COR-L47 (cell line): ENCODE results near the gene SLC35G6.
"Not testable (repeated sequence)": the region's sequence is repeated elsewhere in the genome, so short reads cannot be mapped to it uniquely, and the experiment has no call there.

Experiments
- DNase-seq: peaks from one replicate; lab custom pipeline; 2025; lab: John Stamatoyannopoulos, UW

Gene SLC35G6

DNA sequence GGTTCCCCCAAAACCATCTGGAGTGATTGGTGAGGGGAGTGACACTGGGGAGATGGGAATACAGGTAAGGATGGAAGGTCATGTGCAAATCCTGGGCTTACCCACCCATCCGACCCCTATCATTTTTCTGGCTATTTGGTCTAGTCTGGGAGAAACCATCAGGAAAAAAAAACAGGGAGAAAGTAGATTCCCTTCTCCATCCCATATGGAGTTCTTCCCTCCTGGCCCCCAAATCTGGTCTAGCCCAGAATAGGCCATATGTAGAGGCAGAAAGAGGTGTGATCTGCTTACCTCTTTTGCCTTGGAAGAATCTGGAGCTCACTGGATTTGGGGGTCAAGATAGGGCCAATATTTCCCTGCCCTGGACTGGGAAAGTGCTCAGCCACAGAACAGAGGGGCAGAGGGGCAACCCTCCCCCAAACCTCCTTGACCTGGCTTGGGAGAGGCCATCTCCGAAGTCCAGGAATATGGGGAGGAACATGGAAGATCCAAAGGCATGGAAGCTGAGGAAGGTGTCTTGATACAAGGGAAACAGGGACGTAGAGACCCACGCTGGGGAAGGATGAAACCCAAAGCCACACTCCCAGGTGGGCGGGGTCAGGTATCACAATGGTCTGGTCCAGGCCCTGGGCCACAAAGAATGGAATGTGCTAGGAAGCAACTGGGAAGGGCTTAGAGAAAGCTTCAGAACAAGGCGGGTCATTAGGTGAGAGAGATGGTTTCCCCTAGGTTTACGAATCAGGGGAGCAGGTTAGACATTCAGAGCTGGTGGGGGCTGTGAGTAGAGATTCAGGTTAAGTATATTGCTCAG lies 20.2 kb upstream of the SLC35G6 start:
- DNase-seq = no peak

DNA sequence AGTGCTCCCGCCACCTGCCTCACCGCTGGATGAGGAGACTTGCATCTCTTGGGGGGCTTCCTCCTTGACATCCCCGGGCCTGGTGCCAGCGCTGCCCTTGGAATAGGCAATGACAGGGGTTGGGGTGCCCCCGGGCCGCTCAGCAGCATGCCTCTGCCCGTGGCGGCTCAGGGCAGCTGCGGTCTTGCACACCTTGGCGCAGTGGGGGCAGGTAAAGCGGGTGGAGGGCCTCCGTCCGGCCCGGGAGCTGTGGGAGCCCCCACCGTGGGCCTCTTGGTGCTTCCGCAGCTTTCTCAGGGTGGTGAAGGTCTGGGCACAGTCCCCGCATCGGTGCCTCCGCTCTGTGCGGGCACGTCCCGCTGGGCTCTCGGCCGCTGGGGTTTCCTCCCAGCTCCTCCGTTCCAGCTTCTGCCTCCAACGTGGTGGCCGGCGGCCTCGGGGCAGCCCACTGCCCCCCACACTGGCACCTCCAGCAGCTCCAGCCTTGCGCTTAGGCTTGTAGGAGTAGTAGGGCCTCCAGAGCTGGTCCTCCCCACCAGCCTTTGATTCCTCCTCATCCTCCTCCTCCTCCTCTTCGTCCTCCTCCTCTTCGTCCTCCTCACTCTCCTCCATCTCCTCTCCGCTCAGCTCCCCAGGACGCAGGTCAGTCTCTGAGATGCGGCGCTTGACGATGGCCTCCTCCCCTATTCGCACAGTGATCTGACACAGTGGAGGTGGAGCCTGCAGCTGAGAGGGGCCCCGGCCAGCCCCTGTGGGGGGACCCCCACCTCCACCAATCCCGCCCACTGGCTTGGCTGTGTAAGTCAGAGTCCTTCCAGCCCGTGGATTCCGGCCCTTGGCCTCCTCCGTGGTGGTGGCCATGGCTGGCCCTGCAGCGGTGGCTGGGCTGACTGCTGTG lies 18.5 kb upstream of the SLC35G6 start:
- no peak for DNase-seq

DNA sequence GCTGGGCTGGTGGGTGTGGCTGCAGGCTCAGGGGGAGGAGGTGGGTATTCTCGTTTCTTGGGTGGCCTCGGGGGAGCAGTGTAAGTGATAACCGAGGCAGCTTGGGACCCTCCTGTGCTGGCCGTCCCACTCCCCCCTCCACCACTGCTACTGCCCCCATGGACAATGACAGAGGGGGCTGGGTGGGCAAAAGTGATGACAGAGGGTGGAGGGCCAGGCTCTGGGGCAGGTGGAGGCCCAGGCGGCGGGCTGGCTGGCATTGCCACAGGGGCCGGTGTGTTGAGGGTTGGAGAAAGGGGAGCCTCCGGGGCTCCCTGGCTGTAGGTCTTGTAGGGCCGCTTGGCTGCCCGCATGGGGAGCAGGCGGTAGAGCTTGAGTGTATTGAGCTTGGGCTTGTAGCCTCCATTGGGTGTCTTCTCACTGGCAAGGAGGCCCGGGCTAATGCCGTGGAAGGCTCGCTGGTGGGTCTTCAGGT lies 17.8 kb upstream of the SLC35G6 start:
- no peak for DNase-seq

DNA sequence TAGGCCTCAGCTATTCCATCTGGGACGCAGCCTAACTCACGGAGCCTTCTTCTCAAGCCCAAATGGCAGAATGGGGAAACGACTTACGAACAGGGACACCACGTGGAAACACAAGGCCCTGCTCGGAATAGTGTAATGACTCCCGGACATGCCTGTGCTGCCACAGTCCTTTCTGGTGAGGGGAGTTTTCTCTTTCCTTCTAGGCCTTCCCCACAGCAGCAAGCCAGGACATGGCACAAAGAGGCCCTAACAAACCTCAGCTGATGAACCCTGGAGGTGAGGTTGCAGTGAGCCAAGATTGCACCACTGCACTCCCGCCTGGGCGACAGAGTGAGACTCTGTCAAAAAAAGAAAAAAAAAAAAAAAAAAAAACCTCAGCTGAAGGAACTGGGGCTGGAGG lies 17.2 kb upstream of the SLC35G6 start:
- no peak for DNase-seq

DNA sequence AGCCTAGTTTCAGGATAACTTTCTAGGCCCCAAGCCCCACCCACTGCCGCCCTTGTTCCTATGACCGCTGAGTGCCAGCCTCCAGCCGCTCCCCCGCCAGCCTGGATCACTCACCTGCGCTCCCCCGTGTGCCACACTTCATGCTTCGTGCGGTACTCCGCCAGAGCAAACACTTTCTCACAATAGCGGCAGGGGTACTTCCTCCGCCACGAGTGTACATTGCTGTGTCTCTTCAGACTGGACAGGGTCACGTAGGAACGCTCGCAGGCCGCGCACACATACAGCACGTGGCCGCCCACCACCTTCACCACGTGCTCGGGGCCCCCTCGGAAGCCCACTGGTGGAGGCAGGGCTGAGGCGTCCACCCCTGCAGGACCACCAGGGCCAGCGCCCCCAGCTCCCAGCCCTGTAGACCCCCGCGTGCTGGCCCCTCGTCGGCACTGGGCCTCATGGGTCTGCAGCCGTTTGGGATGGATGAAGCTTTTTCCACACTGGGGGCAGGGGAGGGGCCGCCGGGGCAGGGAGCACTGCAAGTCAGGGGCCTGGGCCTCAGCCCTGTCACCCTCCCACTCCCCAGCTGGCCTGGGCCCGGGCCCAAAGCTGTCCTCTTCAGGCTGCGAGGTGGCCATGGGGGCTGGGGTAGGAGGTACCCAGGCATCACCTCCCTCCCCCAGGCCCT lies 15.5 kb upstream of the SLC35G6 start:
- DNase-seq = no peak

DNA sequence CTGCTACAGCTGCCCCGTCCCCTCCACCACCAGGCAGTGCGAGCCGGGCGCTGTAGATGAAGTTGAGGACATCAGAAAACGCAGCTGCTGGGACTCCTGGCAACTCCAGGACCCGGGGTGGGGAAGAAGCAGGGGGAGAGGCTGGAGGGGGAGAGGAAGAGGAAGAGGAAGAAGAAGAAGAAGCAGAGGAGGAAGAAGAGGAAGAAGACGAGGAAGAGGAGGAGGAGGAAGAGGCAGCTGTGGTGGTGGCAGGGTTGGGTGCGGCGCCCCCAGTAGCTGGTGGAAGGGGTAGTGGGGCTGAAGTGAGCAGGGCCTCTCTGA lies 15.0 kb upstream of the SLC35G6 start:
- no peak for DNase-seq

DNA sequence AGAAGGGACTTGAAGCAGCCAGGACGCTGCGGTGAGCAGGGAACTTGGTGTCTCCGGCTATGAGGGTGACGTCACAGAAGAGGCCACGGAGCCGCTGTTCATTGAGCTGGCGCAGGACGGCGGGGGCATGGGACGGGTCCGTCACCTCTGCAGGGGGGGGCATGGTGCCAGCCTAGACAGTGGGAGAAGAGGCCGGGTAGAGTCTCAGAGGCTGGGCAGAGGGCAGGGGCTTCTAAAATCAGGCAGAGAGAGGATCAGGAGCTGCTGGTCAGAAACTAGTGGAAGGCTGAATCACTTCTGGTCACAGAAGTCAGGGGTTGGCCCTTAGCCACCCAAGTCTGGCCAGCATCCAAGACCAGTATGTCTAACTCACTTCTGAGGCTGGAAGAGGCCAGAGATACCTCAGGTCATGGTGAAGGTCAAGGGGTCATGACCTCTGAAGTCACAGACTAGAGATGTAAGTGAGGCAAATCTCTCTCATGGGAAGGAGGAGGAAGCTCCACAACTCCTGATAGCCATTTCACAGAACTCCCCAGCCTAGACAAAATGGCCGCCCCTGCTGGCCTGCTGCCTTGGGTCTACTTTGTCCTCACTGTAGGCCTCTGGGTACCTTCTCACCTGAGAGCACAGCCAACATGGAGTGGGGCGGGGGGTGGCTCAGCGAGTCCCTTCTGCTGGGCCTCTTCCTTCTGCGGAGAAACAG lies 14.5 kb upstream of the SLC35G6 start:
- no peak for DNase-seq

DNA sequence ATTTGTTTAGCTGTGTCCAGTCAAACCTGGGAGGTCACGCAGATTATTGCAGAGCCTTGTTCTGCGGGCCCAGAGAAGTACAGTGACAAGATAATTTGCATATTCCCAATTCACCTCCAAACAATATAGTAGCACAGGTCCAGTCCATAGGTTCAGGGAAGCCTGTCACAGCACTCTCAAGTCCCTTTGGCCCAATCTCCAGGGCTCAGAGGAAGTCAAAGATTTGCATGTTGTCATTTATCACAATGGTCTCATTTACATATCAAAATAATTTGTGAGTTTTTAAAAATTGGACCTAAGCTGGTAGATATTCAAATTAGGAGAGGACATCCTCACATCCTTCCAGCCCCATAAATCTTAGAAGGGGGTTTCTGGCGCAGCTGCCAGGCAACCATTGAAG lies 13.7 kb upstream of the SLC35G6 start:
- DNase-seq = no peak

DNA sequence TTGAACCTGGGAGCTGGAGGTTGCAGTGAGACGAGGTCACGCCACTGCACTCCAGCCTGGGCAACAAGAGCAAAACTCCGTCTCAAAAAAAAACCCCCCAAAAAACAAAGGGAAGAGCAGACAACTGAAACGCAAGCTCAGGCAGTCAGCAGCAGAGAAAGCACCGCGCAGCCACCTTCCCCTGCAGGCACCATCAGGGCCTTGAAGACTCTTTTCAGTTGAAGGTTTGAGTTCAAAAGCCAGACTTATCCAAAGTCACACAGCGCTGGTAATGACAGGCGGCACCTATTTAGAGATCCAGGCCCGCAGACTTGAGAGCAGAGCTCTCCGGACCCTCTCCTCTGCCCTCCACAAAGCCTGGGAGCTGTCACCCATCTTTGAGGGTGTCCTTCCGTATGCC lies 13.0 kb upstream of the SLC35G6 start:
- DNase-seq = no peak

DNA sequence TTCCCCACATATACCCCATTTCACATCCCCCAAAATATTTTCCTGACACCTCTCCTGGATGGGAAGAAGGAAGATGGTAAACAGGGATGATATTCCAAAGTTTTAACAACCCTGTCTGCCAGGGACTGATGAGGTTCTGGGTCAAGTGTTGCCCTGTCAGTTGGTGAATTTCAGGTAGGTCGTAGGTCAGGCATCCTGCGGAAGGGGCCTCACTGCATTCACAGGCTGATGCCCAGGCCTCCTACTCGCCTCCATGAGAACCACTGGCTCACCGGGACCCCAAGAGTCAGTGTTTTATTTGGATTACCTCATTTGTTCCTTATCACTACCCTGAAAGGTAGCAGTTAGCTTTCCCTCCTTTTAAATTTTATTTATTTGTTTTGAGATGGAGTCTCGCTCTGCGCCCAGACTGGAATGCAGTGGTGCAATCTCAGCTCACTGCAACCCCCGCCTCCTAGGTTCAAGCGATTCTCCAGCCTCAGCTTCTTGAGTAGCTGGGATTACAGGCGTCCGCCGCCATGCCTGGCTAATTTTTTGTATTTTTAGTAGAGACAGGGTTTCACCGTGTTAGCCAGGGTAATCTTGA lies 12.3 kb upstream of the SLC35G6 start:
- no peak for DNase-seq

DNA sequence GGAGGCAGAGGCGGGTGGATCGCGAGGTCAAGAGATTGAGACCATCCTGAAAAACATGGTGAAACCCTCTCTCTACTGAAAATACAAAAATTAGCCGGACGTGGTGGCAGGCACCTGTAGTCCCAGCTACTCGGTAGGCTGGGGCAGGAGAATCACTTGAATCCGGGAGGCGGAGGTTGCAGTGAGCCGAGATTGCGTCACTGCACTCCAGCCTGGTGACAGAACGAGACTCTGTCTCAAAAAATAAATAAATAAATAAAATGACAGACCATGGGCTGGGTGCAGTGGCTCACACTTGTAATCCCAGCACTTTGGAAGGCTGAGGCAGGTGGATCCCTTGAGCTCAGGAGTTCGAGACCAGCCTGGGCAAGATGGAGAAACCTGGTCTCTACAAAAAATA lies 11.4 kb upstream of the SLC35G6 start:
- DNase-seq = not testable (repeated sequence)

DNA sequence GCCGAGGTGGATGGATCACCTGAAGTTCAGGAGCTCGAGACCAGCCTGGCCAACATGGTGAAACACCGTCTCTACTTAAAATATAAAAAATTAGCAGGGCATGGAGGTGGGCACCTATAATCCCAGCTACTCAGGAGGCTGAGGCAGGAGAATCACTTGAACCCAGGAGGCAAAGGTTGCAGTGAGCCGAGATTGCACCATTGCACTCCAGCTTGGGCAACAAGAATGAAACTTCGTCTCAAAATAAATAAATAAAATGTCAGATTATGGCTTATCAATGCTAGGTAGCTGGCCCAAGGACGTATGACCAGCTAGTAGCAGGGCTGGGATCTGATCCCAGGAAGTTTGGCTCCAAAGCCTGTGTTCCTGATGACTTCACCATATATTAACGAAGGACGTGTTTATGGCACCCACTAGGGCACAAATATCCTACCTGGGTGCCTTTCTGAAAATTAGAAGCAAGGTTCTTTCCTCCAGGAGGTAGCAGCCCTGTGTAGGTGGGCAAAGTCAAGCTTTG lies 10.7 kb upstream of the SLC35G6 start:
- not testable (repeated sequence) for DNase-seq

DNA sequence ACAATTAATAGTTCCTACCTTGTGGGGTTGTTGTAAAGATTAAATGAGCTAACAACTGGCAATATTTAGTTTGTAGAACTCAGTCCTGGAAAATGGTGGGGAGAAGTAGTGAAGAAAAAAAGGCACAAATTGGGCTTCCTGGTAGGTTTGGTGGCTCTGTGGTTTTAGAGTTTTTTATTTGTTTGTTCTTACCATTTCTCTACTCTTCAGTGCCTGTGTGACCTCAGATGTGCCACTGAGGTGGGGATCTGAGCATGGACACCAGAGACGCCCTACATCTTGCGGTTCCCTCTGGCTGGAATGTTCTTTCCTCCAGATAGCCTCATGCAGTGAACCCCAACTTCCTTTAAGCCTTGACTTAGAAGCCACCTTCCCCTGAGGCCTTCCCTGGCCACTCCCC lies 9.5 kb upstream of the SLC35G6 start:
- DNase-seq = no peak

DNA sequence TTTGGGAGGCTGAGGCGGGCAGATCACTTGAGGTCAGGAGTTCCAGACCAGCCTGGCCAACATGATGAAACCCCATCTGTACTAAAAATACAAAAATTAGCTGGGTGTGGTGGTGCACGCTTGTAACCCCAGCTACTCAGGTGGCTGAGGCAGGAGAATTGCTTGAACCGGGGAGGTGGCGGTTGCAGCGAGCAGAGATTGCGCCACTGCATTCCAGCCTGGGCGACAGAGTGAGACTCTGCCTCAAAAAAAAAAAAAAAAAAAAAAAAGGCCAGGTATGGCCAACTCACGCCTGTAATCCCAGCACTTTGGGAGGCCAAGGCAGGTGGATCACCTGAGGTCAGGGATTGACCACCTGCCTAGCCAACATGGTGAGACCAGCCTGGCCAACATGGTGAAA lies 6.5 kb upstream of the SLC35G6 start:
- DNase-seq = not testable (repeated sequence)

DNA sequence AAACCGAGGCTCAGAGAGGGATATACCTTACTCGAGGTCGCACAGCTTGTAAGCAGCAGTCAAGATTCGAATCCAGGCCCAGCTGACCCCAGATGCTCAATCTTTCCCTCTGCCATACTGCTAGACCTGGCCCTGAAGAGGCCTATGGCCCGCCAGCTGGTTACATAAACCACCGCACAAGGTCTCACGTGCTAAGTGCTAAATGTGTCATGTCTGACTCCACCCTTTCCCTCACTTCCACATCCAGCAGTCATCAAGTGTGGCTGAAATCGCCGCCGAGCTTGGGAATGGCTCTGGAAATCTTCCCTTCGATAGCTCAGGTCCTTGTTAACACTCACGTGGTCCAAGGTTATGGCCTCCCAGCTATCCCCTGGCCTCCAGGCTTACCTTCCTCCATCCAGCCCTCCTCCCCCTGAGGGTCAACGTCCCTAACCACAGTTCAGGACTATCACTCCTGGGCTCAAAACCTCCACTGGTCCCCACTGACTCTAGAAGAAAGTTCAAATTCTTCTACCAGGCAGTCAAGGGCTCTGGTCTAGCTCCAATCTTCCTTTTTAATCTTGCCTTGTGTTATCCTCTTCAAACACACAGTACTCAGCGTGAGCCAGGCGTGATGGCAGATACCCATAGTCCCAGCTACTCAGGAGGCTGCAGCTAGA lies 5.4 kb upstream of the SLC35G6 start:
- DNase-seq = no peak

DNA sequence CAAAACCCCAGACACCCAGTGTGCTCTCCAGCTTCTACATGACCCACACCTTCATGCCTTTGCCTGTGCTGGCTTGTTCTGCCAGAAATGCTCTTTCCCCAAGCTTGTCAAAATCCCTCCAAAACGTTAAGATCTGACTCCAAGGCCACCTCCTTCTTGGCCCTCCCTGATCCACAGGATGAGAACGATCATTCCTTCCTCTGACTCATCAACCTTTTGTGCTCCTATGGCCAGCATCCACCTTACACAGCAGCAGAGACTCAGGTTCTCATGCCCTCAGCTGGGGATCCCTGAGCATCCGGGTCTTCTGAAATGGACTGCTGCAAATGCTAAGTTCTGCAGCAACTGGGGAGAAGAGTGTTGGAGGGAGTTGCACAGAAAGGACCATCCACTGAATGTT lies 4.8 kb upstream of the SLC35G6 start:
- no peak for DNase-seq

DNA sequence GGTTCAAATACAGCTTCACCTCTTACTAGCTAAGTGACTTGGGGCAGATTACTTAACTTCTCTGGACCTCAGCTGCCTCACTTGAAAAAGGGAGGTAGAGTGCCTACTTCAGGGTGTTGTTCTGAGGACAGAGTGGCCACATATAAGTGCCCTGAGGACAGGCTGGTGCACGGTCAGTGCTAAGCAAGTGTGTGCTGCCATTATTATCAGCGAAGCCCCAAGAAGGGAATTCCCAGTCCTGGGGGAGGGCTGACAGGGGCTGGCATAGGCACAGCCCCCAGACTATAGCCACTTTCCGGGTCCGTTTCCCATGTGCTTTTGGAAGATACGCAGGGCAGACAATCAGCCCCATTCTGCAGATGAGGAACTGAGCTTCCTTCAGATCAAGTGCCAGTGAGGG lies 4.3 kb upstream of the SLC35G6 start:
- DNase-seq = no peak

DNA sequence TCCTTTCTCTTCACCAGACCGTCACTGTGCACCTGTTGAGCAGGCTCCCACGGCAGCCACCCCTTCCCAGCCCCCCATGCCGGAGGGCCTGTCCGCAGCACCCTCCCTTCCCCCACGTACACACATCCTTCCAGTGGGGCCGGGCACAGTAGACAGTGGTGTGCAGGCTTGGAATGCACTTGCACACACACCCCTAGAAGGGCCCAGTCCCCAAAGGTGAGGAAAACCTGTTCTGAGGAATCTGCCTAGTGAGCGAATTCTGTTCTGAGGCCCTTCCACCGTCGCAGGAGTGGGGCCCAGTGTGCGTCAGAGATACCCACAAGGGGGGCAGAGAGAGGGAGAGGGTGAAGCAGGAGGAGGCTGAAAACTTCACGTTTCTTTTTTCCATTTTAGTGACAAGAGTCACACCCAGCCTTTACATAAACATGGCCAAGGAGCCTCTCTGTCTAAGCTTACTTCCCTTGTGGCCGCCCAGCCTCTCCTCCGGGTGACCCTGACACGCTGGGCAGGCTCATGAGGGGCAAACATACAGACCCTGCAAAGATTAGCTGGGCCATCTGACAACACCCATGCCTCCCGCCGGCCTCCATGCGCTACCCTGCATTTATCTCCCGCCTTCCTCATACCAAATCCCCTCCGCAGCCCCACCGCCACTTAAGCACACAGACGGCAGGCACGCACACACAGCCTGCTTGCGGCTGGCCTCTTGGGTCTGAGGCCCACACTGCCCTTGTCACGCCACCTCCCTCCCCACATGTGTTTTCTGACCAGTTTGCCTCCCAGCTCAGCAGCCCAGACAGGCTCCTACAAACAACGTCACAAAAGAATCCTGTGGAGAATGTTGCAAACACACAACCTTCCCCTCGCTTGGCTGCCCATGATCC lies 3.6 kb upstream of the SLC35G6 start:
- DNase-seq = no peak

DNA sequence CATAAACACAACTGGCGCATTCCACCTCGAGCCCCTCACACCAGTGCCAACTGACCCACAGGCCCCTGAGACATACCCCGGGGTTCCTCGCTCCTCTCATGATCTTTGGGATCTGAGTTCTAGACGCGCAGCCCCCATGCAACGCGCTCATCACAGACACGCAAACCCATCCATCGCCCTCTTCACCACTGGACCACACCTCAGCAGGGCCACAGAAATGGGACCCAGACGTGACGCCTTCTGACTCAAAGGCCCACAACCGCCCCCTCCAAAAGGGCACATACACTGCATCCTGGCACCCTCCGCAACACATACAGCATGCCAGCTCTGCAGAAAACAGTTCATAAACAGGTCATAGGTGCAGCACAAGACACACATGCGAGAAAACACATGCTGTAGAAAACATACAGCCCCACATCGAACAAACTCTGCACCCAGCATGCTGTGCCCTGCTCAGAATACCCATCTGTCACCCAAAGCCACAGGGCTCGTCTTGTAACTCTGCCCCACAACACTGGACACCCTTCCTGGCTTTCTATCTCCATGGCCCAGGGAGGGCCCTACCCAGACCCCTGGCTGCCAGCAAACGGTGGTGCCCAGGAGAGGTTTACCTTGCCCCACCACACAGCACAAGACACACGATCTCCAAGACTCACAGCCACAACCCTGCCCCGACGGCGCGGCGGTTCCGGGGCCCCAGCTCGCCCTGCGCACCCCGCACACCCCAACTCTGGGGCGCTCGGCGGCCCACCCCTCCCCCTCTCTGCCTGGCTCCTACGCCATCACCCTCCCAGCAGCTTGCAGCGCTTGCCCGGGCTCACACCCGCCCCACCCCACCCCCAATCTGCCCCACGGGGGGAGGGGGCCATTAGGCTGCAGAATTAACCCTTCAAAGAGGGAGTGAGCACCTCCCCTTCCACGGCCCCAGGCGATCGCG lies 2.7 kb upstream of the SLC35G6 start:
- no peak for DNase-seq
